T-helper 22 cell (primary cell): ENCODE measurements around the gene MAZ.
"Not testable (repeated sequence)": the region's sequence is repeated elsewhere in the genome, so short reads cannot be mapped to it uniquely, and the experiment has no call there.

Experiments used
- DNase-seq: peaks from one replicate; pipeline ENCODE4 v3.0.0-alpha.2; 2020; ENCODE audit warnings: low read depth

The MAZ gene

DNA sequence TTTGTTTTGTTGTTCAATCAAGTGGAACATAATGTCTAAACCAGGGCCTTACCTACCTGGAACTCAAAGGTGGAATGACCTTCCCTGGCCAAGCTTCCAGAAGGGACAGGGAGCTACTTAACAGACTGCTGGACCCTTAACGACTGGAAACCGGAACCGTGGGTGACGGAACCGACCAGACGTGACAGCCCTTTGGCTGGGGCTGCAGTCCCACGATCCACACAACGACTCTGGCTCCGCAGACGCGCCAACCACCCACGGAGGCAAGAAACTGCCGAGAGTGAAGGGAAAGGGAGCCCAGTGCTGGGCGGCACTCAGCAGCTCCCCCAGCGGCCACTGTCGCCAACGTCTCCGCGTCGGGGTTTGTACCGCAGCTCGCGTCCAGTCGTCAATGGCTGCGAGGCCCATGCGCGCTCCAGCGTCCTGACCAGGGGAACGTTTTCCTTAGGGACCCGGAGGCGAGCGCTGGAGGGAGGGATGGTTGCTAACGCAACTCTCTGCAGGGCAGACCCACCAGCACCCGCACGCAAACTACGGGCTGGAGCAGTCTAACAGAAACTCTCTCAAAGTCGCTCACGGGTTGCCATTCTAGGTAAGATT lies 21.3 kb upstream of the MAZ start:
- peak; percentile 37 for DNase-seq

DNA sequence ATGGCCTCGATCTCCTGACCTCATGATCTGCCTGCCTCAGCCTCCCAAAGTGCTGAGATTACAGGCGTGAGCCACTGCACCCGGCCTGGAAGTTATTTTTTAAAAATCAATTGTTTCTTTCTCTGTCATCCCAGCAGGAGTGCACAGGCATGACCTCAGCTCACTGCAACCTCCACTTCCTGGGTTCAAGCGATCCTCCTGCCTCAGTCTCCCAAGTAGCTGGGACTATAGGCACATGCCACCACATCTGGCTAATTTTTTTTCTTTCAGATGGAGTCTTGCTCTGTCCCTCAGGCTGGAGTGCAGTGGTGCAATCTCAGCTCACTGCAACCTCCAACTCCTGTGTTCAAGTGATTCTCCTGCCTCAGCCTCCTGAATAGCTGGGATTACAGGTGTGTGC lies 19.2 kb upstream of the MAZ start:
- DNase-seq = not testable (repeated sequence)

GRCh38 chr16:29789775-29790182 lies 16.6 kb upstream of the MAZ start:
- DNase-seq = no peak

GRCh38 chr16:29790183-29790948 lies 16.0 kb upstream of the MAZ start, which contains the start of gene KIF22:
KIF22 (plus strand) TSS chr16:29790751; CDS start chr16:29790760, 9 bp downstream.
- DNase-seq = peak; percentile 99

GRCh38 chr16:29790949-29791844 lies 15.1 kb upstream of the MAZ start:
- DNase-seq = no peak

DNA sequence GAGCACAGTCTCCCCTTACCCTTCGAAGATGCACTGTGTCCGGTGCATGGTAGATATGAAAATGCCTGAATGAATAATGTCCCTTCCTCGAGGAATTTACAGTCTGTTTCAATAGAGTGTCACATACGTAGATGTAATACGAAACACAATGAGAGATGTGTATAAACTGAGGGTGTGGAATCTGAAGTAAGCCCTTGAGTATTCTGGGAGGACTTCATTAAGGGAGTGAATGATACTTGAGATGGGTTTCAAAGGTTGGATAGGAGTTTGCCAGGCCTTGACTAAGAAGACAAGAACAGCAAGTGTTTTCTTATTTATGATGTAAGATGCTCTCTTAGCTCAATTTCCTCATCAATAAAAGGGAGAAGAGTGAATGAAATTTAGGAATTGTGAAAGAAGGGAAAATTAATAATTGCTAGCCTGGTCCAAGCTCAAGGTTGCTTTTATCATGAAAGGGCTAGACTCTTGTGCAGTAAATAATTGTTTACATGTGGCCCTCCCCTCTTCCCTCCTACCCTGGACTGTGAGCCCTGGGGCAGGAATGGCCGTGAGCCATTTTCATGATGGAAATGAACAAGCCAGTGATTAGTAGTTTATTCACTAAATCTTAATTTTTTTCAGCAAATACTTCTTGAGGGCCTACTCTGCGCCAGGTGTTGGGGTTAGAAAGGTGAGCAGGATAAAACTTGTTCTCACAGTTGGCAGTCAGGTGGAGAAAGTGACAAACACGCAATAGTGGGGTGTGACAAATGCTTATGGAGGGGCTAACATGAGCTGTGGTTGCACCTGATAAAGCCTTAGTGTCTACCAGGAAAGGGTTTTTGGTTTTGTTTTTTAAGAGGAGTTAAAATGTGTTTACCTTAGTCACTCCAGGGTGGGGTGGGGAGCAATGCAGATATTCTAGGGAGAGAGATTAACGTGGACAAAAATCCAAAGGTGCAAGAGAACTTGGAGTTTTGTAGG lies 14.2 kb upstream of the MAZ start:
- no peak for DNase-seq

DNA sequence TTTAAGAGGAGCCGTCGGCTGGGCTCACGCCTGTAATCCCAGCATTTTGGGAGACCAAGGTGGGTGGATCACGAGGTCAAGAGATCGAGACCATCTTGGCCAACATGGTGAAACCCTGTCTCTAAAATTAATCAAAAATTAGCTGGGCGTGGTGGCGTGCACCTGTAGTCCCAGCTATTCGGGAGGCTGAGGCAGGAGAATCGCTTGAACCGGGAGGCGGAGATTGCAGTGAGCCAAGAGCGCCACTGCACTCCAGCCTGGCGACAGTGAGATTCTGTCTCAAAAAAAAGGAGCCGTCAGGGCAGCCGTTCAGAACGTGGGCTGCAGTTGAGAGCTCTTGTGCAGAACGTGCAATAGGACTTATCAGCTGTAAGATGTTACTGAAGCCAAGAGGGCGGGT lies 13.2 kb upstream of the MAZ start:
- DNase-seq = not testable (repeated sequence)

DNA sequence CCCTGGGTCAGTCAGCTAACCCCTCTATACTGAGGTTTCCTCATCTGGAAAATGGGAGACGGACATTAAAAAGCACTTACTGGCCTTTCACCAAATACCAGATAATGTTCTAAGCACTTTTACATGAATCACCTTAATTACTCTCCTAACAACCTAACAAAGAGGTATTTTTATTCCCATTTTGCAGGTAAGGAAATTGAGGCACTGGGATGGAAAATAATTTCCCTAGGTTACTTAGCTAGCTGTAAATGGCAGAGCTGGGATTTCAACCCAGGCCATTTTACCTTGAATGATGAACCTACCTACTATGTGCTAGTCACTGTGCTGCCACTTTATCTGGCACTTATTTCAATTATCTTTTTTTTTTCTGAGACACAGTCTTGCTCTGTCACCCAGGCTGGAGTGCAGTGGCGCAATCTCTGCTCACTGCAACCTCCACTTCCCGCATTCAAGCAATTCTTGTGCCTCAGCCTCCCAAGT lies 12.1 kb upstream of the MAZ start:
- DNase-seq = no peak

- no peak for DNase-seq
Observed at GRCh38 chr16:29802416-29802935, 3.9 kb upstream of the MAZ start.

GRCh38 chr16:29804020-29804419 lies 2.3 kb upstream of the MAZ start:
- DNase-seq = no peak

- no peak for DNase-seq
Observed at GRCh38 chr16:29804455-29805231, 1.7 kb upstream of the MAZ start.

GRCh38 chr16:29805232-29806098 lies 864 bp upstream of the MAZ start:
- peak; percentile 97 for DNase-seq

- peak; percentile 37 for DNase-seq
Observed at GRCh38 chr16:29806641-29807425, 504 bp downstream of the MAZ start.

- peak; percentile 89 for DNase-seq
Observed at GRCh38 chr16:29807426-29808218, 1.3 kb downstream of the MAZ start.

DNA sequence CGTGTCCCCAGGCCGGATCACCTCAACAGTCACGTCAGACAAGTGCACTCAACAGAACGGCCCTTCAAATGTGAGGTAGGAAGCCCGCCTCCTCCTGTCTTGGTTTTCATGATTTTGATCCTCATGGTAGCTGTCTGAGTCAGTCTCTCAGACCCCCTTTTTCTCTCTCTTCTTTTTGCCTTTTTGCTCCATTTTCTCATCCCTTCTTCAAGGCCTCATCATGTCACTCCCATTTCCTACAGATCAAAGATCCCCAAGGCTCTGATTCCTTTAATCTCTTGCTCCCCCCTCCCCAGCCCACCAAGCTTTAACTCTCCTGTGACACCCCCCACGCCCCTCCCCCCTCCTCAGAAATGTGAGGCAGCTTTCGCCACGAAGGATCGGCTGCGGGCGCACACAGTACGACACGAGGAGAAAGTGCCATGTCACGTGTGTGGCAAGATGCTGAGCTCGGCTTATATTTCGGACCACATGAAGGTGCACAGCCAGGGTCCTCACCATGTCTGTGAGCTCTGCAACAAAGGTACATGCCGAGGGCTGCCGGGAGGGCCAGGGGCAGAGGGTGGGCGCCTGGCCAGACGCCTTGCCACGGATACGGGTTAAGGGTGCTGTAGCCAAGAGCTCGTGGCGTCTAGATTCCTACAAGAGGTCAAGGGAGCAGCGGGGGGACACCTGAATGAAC lies 2.0 kb downstream of the MAZ start:
- DNase-seq = no peak

GRCh38 chr16:29809031-29809747 lies 2.9 kb downstream of the MAZ start:
- DNase-seq = no peak
